Thyroid gland (tissue), 4 donors: ENCODE data around the gene LPAR2.

Source experiments
- POLR2A ChIP-seq, 2 donors: fragments of 450-650 bp; IDR thresholded peaks; one replicate each; pipeline ENCODE4 v1.6.1; 2017; ENCODE audit warnings: antibody characterized with exemption in 2 of 2, mild to moderate bottlenecking in 2 of 2, moderate library complexity in 1 of 2
- TF ChIP-seq, protein P1 (sequence below), 6 experiments: fragments of 200-600 bp in 3 of 6; fragments of 450-650 bp in 3 of 6; sonication (generic) in 3 of 6; IDR thresholded peaks; one replicate each; pipeline ENCODE4 v1.5.1; 2016 to 2019; ENCODE audit warnings: antibody characterized with exemption in 6 of 6, mild to moderate bottlenecking in 2 of 6, inconsistent platforms in 1 of 6, moderate library complexity in 1 of 6

DNA sequence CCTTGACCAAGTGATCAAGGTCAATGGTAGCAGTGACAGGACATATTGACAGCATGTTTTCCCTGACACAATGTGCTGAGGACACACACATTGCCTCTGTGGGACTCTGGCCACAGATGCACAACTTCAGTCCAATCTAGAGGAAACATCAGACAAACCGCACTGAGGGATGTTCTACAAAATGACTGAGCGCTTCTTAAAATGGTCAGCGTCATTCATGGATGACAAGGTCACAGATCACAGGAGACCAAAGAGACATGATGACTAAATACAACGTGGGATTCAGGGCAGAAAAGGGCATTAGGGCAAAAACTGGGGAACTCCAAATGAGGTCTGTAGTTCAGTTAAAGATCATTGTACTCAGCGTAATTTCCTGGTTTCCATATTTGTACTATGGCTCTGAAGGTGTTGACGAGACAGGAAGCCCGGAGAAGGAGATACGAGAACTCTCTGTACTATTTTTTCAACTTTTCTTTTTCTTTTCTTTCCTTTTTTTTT lies 30.2 kb downstream of the LPAR2 start:
- TF ChIP-seq, protein P1, sequence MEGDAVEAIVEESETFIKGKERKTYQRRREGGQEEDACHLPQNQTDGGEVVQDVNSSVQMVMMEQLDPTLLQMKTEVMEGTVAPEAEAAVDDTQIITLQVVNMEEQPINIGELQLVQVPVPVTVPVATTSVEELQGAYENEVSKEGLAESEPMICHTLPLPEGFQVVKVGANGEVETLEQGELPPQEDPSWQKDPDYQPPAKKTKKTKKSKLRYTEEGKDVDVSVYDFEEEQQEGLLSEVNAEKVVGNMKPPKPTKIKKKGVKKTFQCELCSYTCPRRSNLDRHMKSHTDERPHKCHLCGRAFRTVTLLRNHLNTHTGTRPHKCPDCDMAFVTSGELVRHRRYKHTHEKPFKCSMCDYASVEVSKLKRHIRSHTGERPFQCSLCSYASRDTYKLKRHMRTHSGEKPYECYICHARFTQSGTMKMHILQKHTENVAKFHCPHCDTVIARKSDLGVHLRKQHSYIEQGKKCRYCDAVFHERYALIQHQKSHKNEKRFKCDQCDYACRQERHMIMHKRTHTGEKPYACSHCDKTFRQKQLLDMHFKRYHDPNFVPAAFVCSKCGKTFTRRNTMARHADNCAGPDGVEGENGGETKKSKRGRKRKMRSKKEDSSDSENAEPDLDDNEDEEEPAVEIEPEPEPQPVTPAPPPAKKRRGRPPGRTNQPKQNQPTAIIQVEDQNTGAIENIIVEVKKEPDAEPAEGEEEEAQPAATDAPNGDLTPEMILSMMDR (IDR thresholded peaks at IDR 0.05): no peak
- TF ChIP-seq POLR2A (IDR thresholded peaks at IDR 0.05): no peak
